Measurements from ENCODE around the gene ARRDC5. TPM values are rescaled to one million over a fixed set of nuclear protein-coding genes. Genes with fewer than 3 reads are reported as not detected.
"Not testable (repeated sequence)": the region's sequence is repeated elsewhere in the genome, so short reads cannot be mapped to it uniquely, and the experiment has no call there.

Gene ARRDC5
- total RNA-seq, 1 experiment from 2014 or later, result not detected

DNA sequence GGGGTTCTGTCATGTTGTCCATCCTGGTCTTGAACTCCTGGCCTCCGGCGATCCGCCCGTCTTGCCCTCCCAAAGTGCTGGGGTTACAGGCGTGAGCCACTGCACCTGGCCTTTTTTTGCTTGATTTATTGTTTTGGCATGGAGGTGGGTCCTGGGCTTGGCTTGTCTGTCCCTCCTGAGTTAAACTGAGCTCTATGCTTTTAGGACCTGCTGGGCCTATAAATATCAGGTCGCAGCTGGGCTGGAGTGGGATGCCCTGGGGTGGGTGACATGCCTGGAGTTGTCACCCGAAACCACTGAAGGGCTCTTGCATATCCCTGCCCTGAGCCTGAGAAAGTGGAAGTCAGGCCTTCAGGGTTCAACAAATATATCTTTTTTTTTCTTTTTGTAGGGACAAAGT lies 5.5 kb downstream of the ARRDC5 start:
- no peaks in the 10 kb centered on the region for H3K36me3 Mint-ChIP-seq (ENCODE audit: insufficient read depth, unreplicated experiment)
- CTCF ChIA-PET, result no interaction called here
- no peak overlapping the region for H3K4me3 Mint-ChIP-seq (ENCODE audit: low read depth, unreplicated experiment)
- BruUV-seq (replicated peaks), result no TSS peak
- H3K4me1 Mint-ChIP-seq (ENCODE audit: low read depth, unreplicated experiment), result no peaks in the 10 kb centered on the region
- H3K27ac Mint-ChIP-seq (ENCODE audit: unreplicated experiment), result no peak overlapping the region
- H3K9me3 Mint-ChIP-seq (ENCODE audit: low read depth, unreplicated experiment), result no peaks in the 10 kb centered on the region
- intact Hi-C loops (cut with micrococcal nuclease; ENCODE audit: unreplicated experiment), result no loop called here
- TF ChIP-seq, protein P1, sequence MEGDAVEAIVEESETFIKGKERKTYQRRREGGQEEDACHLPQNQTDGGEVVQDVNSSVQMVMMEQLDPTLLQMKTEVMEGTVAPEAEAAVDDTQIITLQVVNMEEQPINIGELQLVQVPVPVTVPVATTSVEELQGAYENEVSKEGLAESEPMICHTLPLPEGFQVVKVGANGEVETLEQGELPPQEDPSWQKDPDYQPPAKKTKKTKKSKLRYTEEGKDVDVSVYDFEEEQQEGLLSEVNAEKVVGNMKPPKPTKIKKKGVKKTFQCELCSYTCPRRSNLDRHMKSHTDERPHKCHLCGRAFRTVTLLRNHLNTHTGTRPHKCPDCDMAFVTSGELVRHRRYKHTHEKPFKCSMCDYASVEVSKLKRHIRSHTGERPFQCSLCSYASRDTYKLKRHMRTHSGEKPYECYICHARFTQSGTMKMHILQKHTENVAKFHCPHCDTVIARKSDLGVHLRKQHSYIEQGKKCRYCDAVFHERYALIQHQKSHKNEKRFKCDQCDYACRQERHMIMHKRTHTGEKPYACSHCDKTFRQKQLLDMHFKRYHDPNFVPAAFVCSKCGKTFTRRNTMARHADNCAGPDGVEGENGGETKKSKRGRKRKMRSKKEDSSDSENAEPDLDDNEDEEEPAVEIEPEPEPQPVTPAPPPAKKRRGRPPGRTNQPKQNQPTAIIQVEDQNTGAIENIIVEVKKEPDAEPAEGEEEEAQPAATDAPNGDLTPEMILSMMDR (IDR thresholded peaks at IDR 0.05; ENCODE audit: unreplicated experiment), result no peak
- no peak for DNase-seq
- no peaks in the 10 kb centered on the region for H3K27me3 Mint-ChIP-seq (ENCODE audit: unreplicated experiment)

DNA sequence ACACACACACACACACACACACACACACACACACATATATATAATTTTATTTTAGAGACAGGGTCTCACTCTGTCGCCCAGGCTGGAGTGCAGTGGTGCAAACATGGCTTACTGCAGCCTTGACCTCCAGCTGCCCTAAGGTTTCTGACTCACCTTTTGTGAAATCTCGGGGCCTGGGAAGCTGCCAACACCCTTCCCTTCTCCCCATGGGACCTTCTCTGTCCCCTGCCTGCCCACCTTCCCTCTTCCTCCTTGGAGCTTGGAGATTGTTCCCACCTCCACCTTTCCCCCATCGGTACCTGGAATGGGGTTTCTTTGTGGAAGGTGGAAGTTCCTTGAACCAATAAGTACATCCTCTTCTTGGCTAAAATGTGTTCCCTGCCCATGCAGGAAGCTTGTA lies 6.3 kb downstream of the ARRDC5 start:
- H3K27me3 Mint-ChIP-seq (ENCODE audit: unreplicated experiment), result no peaks in the 10 kb centered on the region
- peak overlapping the region; percentile 46 for H3K27ac Mint-ChIP-seq (ENCODE audit: unreplicated experiment)
- TF ChIP-seq, protein P1 (IDR thresholded peaks at IDR 0.05; ENCODE audit: unreplicated experiment), result no peak
- DNase-seq, result peak; percentile 39
- CTCF ChIA-PET, result interaction anchor here (0.6 kb wide), 1 partner anchor 38 kb away, joined by 3 read pairs; no protein-coding TSS in a partner anchor
- no peaks in the 10 kb centered on the region for H3K4me1 Mint-ChIP-seq (ENCODE audit: low read depth, unreplicated experiment)
- no peak overlapping the region for H3K4me3 Mint-ChIP-seq (ENCODE audit: low read depth, unreplicated experiment)
- H3K9me3 Mint-ChIP-seq (ENCODE audit: low read depth, unreplicated experiment), result no peaks in the 10 kb centered on the region
- BruUV-seq (replicated peaks), result no TSS peak
- intact Hi-C loops (cut with micrococcal nuclease; ENCODE audit: unreplicated experiment), result no loop called here
- H3K36me3 Mint-ChIP-seq (ENCODE audit: insufficient read depth, unreplicated experiment), result no peaks in the 10 kb centered on the region

DNA sequence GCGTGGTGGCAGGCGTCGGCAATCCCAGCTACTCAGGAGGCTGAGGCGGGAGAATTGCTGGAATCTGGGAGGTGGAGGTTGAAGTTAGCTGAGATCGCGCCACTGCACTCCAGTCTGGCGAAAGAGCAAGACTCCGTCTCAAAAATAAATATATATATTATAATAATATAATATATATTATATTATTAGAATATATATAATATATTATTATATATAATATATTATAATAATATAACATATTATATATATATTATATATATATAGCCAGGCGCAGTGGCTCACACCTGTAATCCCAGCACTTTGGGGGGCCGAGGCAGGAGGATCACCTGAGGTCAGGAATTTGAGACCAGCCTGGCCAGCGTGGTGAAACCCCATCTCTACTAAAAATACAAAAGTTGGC lies 9.7 kb downstream of the ARRDC5 start:
- H3K36me3 Mint-ChIP-seq (ENCODE audit: insufficient read depth, unreplicated experiment); CTCF ChIA-PET; intact Hi-C loops (cut with micrococcal nuclease; ENCODE audit: unreplicated experiment); H3K27me3 Mint-ChIP-seq (ENCODE audit: unreplicated experiment); BruUV-seq (replicated peaks); H3K4me3 Mint-ChIP-seq (ENCODE audit: low read depth, unreplicated experiment); H3K4me1 Mint-ChIP-seq (ENCODE audit: low read depth, unreplicated experiment); DNase-seq; H3K27ac Mint-ChIP-seq (ENCODE audit: unreplicated experiment); H3K9me3 Mint-ChIP-seq (ENCODE audit: low read depth, unreplicated experiment): not testable (repeated sequence)

DNA sequence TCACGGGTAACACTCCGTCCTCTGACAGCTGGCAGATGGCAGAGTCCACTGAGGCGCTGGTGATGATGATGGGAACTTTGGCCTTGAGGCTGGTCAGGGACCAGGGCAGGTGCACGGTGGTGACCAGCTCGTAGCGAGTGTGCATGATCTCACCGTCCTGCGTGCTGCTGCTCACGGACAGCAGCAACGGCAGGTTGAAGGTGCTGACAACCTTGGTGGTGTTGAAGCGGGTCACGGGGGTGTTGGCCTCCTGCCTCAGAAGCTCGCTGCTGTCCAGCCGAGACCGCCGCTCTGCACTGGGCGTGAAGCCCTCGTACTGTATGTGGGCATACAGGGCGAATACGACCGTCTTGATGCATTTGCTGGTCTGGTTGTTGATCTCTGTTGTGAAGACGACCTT lies 11.6 kb downstream of the ARRDC5 start:
- TF ChIP-seq, protein P1 (IDR thresholded peaks at IDR 0.05; ENCODE audit: unreplicated experiment), result no peak
- no TSS peak for BruUV-seq (replicated peaks)
- H3K4me3 Mint-ChIP-seq (ENCODE audit: low read depth, unreplicated experiment), result no peak overlapping the region
- H3K9me3 Mint-ChIP-seq (ENCODE audit: low read depth, unreplicated experiment), result no peaks in the 10 kb centered on the region
- H3K27me3 Mint-ChIP-seq (ENCODE audit: unreplicated experiment), result no peaks in the 10 kb centered on the region
- no peak overlapping the region for H3K27ac Mint-ChIP-seq (ENCODE audit: unreplicated experiment)
- intact Hi-C loops (cut with micrococcal nuclease; ENCODE audit: unreplicated experiment), result no loop called here
- CTCF ChIA-PET, result no interaction called here
- no peaks in the 10 kb centered on the region for H3K4me1 Mint-ChIP-seq (ENCODE audit: low read depth, unreplicated experiment)
- no peaks in the 10 kb centered on the region for H3K36me3 Mint-ChIP-seq (ENCODE audit: insufficient read depth, unreplicated experiment)
- no peak for DNase-seq

DNA sequence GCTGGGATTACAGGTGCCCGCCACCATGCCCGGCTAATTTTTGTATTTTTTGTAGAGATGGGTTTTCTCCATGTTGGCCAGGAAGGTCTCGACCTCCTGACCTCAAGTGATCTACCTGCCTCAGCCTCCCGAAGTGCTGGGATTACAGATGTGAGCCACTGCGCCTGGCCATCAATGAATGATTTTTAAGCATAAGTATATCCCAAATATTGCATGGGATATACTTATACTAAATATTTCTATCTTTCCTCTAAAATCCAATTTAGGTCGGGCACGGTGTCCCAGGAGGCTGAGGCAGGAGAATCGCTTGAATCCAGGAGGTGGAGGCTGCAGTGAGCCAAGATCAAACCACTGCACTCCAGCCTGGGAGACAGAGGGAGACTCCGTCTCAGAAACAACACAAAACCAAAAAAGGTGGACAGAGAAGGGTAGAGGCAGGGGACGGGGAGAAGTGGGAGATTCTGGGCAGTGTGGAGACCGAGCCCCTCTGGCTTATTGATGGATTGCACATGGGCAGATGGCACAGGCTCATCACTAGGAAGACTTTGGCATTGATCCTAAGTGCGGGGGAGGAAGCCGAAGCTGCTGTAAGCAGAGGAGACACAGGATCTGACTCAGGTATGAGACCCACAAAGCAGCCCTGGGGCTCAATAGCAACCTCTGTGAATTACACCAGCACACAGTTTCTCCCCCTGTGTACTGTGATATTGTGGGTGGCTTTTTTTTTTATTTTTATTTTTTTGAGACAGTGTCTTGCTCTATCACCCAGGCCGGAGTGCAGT lies 13.5 kb downstream of the ARRDC5 start:
- TF ChIP-seq, protein P1 (IDR thresholded peaks at IDR 0.05; ENCODE audit: unreplicated experiment), result no peak
- H3K27ac Mint-ChIP-seq (ENCODE audit: unreplicated experiment), result no peak overlapping the region
- CTCF ChIA-PET, result no interaction called here
- H3K4me3 Mint-ChIP-seq (ENCODE audit: low read depth, unreplicated experiment), result no peak overlapping the region
- intact Hi-C loops (cut with micrococcal nuclease; ENCODE audit: unreplicated experiment), result no loop called here
- H3K4me1 Mint-ChIP-seq (ENCODE audit: low read depth, unreplicated experiment), result no peaks in the 10 kb centered on the region
- H3K27me3 Mint-ChIP-seq (ENCODE audit: unreplicated experiment), result no peaks in the 10 kb centered on the region
- H3K36me3 Mint-ChIP-seq (ENCODE audit: insufficient read depth, unreplicated experiment), result no peaks in the 10 kb centered on the region
- H3K9me3 Mint-ChIP-seq (ENCODE audit: low read depth, unreplicated experiment), result no peaks in the 10 kb centered on the region
- DNase-seq, result no peak
- no TSS peak for BruUV-seq (replicated peaks)

DNA sequence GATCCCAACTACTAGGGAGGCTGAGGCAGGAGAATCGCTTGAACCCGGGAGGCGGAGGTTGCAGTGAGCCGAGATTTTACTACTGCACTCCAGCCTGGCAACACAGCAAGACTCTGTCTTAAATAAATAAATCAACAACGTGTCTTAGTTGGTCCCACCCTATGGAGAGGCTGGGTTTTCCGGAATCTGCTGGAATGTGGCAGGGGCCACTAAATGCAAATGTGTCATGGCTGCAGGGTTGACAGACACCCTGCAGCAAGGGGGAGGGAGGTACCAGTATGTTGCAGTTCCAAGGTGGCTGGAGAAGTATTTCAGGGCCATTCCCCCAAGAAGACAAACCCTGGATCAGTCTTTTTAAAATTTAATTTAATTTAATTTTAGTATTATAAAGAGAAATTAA lies 14.9 kb downstream of the ARRDC5 start:
- H3K27ac Mint-ChIP-seq (ENCODE audit: unreplicated experiment); DNase-seq; BruUV-seq (replicated peaks); H3K27me3 Mint-ChIP-seq (ENCODE audit: unreplicated experiment); intact Hi-C loops (cut with micrococcal nuclease; ENCODE audit: unreplicated experiment); H3K4me3 Mint-ChIP-seq (ENCODE audit: low read depth, unreplicated experiment); H3K9me3 Mint-ChIP-seq (ENCODE audit: low read depth, unreplicated experiment); H3K4me1 Mint-ChIP-seq (ENCODE audit: low read depth, unreplicated experiment); H3K36me3 Mint-ChIP-seq (ENCODE audit: insufficient read depth, unreplicated experiment); CTCF ChIA-PET: not testable (repeated sequence)

DNA sequence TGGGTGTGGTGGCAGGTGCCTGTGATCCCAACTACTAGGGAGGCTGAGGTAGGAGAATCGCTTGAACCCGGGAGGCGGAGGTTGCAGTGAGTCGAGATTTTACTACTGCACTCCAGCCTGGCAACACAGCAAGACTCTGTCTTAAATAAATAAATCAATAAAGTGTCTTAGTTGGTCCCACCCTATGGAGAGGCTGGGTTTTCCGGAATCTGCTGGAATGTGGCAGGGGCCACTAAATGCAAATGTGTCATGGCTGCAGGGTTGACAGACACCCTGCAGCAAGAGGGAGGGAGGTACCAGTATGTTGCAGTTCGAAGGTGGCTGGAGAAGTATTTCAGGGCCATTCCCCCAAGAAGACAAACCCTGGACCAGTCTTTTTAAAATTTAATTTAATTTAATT lies 17.7 kb downstream of the ARRDC5 start:
- DNase-seq; H3K27ac Mint-ChIP-seq (ENCODE audit: unreplicated experiment); intact Hi-C loops (cut with micrococcal nuclease; ENCODE audit: unreplicated experiment); H3K27me3 Mint-ChIP-seq (ENCODE audit: unreplicated experiment); H3K4me1 Mint-ChIP-seq (ENCODE audit: low read depth, unreplicated experiment); CTCF ChIA-PET; H3K36me3 Mint-ChIP-seq (ENCODE audit: insufficient read depth, unreplicated experiment); BruUV-seq (replicated peaks); H3K9me3 Mint-ChIP-seq (ENCODE audit: low read depth, unreplicated experiment); H3K4me3 Mint-ChIP-seq (ENCODE audit: low read depth, unreplicated experiment): not testable (repeated sequence)

Measured in Calu3 (cell line).